GM19099 (cell line): ENCODE data around the gene ALKBH5.

Experiments used
- POLR2A ChIP-seq: IDR thresholded peaks from 3 replicates; pipeline ENCODE4 v1.6.1; 2011; ENCODE audit warnings: low read depth; ENCODE audit not compliant: insufficient read length; ENCODE audit errors: extremely low read depth

Gene ALKBH5

GRCh38 chr17:18234853-18235380, 51.3 kb downstream of the ALKBH5 start:
- TF ChIP-seq POLR2A = no peak

- TF ChIP-seq POLR2A = no peak
These were observed 52.2 kb downstream of the ALKBH5 start for GRCh38 chr17:18235743-18236256.

- TF ChIP-seq POLR2A = no peak
These were observed 52.9 kb downstream of the ALKBH5 start for GRCh38 chr17:18236494-18236893.

GRCh38 chr17:18237461-18237860, 53.8 kb downstream of the ALKBH5 start:
- TF ChIP-seq POLR2A = no peak

GRCh38 chr17:18238299-18238698, 54.7 kb downstream of the ALKBH5 start:
- TF ChIP-seq POLR2A = no peak

GRCh38 chr17:18240449-18240848, 56.8 kb downstream of the ALKBH5 start:
- TF ChIP-seq POLR2A = no peak

GRCh38 chr17:18241229-18241871, 57.7 kb downstream of the ALKBH5 start:
- no peak for TF ChIP-seq POLR2A

GRCh38 chr17:18245038-18245776, 61.6 kb downstream of the ALKBH5 start:
- no peak for TF ChIP-seq POLR2A

- no peak for TF ChIP-seq POLR2A
These were observed 62.6 kb downstream of the ALKBH5 start for GRCh38 chr17:18246109-18246725.

- no peak for TF ChIP-seq POLR2A
These were observed 63.4 kb downstream of the ALKBH5 start for GRCh38 chr17:18246880-18247612.

- TF ChIP-seq POLR2A = no peak
These were observed 64.0 kb downstream of the ALKBH5 start for GRCh38 chr17:18247613-18248001.

- no peak for TF ChIP-seq POLR2A
These were observed 64.7 kb downstream of the ALKBH5 start for GRCh38 chr17:18248300-18248731.

GRCh38 chr17:18248811-18249210, 65.2 kb downstream of the ALKBH5 start:
- no peak for TF ChIP-seq POLR2A

GRCh38 chr17:18250259-18250658, 66.6 kb downstream of the ALKBH5 start:
- no peak for TF ChIP-seq POLR2A

GRCh38 chr17:18250708-18251107, 67.1 kb downstream of the ALKBH5 start:
- no peak for TF ChIP-seq POLR2A
